22Rv1 (cell line): ENCODE data around the gene AKNA.

Source experiments
- H3K27ac ChIP-seq: fragments of 450-650 bp; 2 replicates; pipeline ENCODE4 v1.5.1; 2017
- CTCF ChIP-seq: fragments of 450-650 bp; IDR thresholded peaks from 2 replicates; pipeline ENCODE4 v1.5.1; 2017; ENCODE audit warnings: mild to moderate bottlenecking
- ZFX ChIP-seq: fragments of 450-650 bp; IDR thresholded peaks from 2 replicates; pipeline ENCODE4 v1.6.1; 2017; ENCODE audit warnings: antibody characterized with exemption, borderline replicate concordance

Gene AKNA

GRCh38 chr9:114311571-114312512 lies 75.9 kb downstream of the AKNA start:
- TF ChIP-seq ZFX (no peak), CTCF (no peak)
- no peak overlapping the region for H3K27ac ChIP-seq

DNA sequence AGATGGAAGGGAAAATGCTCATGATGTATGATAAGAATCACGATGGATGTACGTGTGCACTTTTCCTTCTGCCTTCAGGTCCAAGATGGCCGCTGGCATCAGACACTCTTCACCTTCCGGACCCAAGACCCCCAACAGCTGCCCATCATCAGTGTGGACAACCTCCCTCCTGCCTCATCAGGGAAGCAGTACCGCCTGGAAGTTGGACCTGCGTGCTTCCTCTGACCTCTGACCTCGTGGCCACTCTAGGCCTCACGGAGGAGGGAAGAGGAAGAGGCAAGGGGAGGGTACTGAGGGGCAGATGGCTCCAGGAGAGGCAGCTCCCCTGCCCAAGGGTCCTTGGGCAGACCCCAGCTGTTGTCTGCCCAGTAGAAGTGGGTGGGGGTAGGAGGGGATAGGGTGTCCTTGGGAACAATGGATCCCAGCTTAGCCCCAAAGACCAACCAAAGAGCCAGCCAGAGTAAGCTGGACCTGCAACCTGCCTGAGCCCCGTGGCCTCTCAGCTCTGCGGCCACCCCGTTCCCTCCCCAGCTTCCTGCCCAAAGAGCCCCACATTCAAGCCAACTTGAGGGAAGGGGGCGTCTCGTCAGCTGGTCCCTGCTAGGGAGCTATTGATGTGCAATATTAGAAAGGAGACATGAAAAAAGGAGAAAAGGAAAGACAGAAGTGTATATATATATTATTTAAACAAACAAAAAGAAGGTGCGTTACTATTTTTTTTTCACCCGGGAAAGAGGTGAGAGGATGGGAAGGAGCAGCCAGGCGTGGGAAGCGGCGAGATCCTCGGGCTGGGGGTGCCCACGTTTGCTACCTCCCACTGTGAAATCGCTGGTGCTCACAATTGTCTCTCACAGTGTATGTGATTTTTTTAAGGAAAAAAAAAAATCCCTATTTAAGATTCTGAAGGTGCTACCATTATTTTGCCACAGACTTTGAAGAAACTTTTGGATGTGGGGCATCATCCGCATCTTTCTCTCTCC lies 77.0 kb downstream of the AKNA start:
- TF ChIP-seq ZFX (no peak), CTCF (no peak)
- H3K27ac ChIP-seq, result no peak overlapping the region

- H3K27ac ChIP-seq, result no peak overlapping the region
- TF ChIP-seq CTCF (no peak), ZFX (no peak)
Measured at GRCh38 chr9:114309096-114309495, 78.7 kb downstream of the AKNA start.

DNA sequence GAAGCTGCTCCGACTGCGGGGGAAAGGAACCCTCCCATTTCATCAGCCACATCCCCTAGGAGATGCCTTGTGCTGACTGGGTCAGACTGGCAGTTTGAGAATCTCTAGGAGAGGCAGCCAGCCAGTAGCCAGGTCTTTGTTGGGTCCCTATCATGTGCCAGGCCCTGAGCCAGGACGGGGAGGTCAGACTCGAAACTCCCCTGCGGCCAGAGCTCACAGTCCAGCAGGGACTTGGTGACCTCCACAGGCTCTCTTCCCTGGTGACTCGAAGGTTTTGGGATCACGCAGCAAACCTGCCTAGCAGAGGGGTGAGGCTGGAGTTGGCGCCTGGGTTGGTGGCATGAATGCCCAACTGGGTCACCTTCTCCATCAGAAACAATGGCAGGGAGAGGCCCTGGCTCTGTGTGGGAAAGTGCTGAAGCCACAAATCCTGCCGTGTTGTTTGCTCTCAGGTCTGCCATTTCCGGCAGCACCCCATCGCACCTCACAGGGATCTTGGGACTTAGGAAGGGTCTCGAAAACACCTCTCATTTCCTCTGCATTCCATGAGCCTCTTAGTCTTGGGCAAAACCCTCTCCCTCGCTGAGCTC lies 79.3 kb downstream of the AKNA start:
- no peak for TF ChIP-seq ZFX
- TF ChIP-seq CTCF, result no peak
- no peak overlapping the region for H3K27ac ChIP-seq

DNA sequence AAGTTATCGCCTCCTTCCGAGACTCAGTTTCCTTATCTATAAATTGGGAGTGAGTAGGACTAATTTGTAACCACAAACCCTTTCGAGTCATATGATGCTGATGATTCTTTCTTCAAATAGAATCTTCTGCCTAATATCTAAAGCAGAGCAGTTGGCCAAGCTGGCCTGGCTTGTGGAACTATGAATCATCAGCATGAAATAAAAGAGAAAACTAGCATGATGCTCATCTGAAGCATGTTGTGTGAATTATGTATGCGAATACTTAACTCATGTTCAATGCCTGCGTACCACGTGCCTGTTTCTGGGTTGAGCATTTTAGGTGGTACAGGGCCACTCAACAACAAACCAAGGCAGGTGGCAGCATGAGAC lies 79.9 kb downstream of the AKNA start:
- no peak overlapping the region for H3K27ac ChIP-seq
- TF ChIP-seq ZFX, result no peak
- TF ChIP-seq CTCF, result no peak

DNA sequence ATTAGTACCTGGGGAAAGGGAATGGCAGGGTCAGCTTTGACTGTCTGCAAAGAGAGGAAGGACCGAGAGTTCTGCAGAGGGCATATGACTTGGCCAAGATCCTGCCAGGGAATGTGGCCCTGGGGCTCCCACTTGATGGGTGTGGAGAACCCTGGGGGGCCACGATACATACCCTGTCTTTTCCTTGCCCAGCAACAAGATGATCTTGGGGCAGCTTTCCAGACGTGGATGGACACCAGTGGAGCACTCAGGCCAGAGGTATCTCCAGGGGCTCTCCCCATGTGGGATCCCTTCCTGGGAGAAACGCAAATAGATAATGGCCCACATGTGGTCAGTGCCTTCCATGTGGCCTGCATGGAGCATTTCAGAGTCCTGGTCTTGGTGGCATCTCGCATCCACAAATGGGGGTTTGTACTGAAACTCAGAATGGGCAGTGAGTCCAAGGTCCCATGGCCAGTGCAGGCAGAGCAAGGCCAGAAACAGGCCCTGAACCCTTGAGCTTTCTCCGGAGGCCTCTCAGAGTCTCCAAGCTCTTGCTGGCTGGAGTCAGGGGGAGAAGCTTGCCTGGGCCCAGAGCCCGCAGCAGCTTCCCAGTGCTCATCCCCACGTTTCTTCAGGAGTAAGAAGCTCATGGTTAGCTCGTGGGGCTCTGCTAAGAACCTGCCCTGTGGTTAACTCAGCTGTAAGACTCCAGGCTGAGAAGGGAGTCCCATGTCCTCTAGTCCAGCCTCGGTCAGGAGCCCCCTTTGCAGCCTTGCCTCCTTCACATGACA lies 83.2 kb downstream of the AKNA start:
- H3K27ac ChIP-seq, result no peak overlapping the region
- no peak for TF ChIP-seq CTCF
- TF ChIP-seq ZFX, result no peak
